B cell (primary cell): ENCODE data around the gene FITM1. TPM values are rescaled to one million over a fixed set of nuclear protein-coding genes. Genes with fewer than 3 reads are reported as not detected.

Source experiments
- ATAC-seq: fragments of 200-7000 bp; cut with Tn5 transposase; one replicate; pipeline ENCODE4 v1.10.0; 2021; ENCODE audit warnings: low read depth, mild to moderate bottlenecking, moderate number of reproducible peaks, moderate library complexity
- CTCF ChIA-PET: fragments of 350-600 bp; sonication (Branson Sonifier 250); formaldehyde crosslinking; loops from one replicate; lab custom pipeline; 2021; ENCODE audit warnings: antibody characterized with exemption, inconsistent platforms; lab: Charles Lee
- POLR2A ChIA-PET: fragments of 350-600 bp; sonication (Branson Sonifier 250); formaldehyde crosslinking; loops from one replicate; lab custom pipeline; 2021; ENCODE audit warnings: antibody characterized with exemption; lab: Charles Lee
- DNase-seq: peaks from one replicate; pipeline ENCODE4 v3.0.0; 2013
- H2AFZ ChIP-seq: 2 replicates; pipeline ENCODE4 v1.6.1; 2012; ENCODE audit warnings: mild to moderate bottlenecking, low read depth, low read length; ENCODE audit not compliant: insufficient read depth, poor library complexity, severe bottlenecking
- H3K27ac ChIP-seq, 2 donors: 1 replicate in 1 of 2; 2 replicates in 1 of 2; pipeline ENCODE4 v1.5.1; 2012 to 2013; ENCODE audit warnings: low read length in 2 of 2, mild to moderate bottlenecking in 2 of 2, moderate library complexity in 1 of 2
- H3K27me3 ChIP-seq, 4 experiments: fragments of 200-600 bp in 1 of 4; sonication (generic) in 1 of 4; replicated peaks in 1 of 4; 1 replicate in 2 of 4; 2 replicates in 2 of 4; pipeline versions ENCODE4 v1.6.1 to v1.7.0; 2013 to 2016; ENCODE audit warnings: low read length in 3 of 4, mild to moderate bottlenecking in 2 of 4, mixed read lengths in 1 of 4, moderate library complexity in 1 of 4; ENCODE audit not compliant: insufficient read depth in 4 of 4, control insufficient read depth in 3 of 4; ENCODE audit errors: control extremely low read depth in 1 of 4
- H3K36me3 ChIP-seq, 2 experiments: replicated peaks in 1 of 2; 1 replicate in 1 of 2; 2 replicates in 1 of 2; pipeline versions ENCODE4 v1.6.1 to v1.7.1; 2013; ENCODE audit warnings: low read length in 1 of 2; ENCODE audit not compliant: insufficient read depth in 2 of 2, control insufficient read depth in 1 of 2; ENCODE audit errors: control extremely low read depth in 1 of 2, extremely low read depth in 1 of 2
- H3K4me1 ChIP-seq, 2 donors: fragments of 200-600 bp in 1 of 2; sonication (generic) in 1 of 2; 1 replicate in 1 of 2; 2 replicates in 1 of 2; pipeline versions ENCODE4 v1.5.1 to v1.6.1; 2013 to 2017; ENCODE audit warnings: low read length in 2 of 2; ENCODE audit not compliant: control insufficient read depth in 2 of 2, insufficient read depth in 2 of 2
- H3K4me2 ChIP-seq: replicated peaks from 2 replicates; pipeline ENCODE3; 2012; ENCODE audit warnings: mild to moderate bottlenecking, low read depth, low read length; ENCODE audit not compliant: poor library complexity, severe bottlenecking
- H3K4me3 ChIP-seq, 5 experiments: fragments of 200-600 bp in 1 of 5; sonication (generic) in 1 of 5; 1 replicate in 3 of 5; 2 replicates in 2 of 5; pipeline versions ENCODE4 v1.5.1 to v1.7.0; 2011 to 2016; ENCODE audit warnings: low read length in 4 of 5, mild to moderate bottlenecking in 4 of 5, low read depth in 2 of 5, control low read depth in 1 of 5, moderate library complexity in 1 of 5; ENCODE audit not compliant: insufficient read depth in 1 of 5; ENCODE audit errors: control extremely low read depth in 1 of 5, extremely low read depth in 1 of 5
- H3K79me2 ChIP-seq: fragments of 200-600 bp; sonication (generic); one replicate; pipeline ENCODE4 v1.6.0; 2016; ENCODE audit warnings: low read length; ENCODE audit not compliant: control insufficient read depth, insufficient read depth
- H3K9ac ChIP-seq: fragments of 200-600 bp; sonication (generic); 2 replicates; pipeline ENCODE4 v1.6.1; 2017; ENCODE audit warnings: mild to moderate bottlenecking, low read length, moderate library complexity
- H3K9me3 ChIP-seq, 3 donors: one replicate each; pipeline versions ENCODE4 v1.6.1 to v1.7.1; 2013; ENCODE audit warnings: low read length in 2 of 3; ENCODE audit not compliant: control insufficient read depth in 2 of 3, insufficient read depth in 1 of 3; ENCODE audit errors: control extremely low read depth in 1 of 3
- H4K20me1 ChIP-seq: 2 replicates; pipeline ENCODE4 v1.6.0; 2012; ENCODE audit warnings: mild to moderate bottlenecking, low read length; ENCODE audit not compliant: insufficient read depth, control insufficient read depth, poor library complexity, severe bottlenecking
- H3K27ac Mint-ChIP-seq: one replicate; pipeline ENCODE4 v1.8.0; 2021; ENCODE audit warnings: mixed read lengths
- H3K27me3 Mint-ChIP-seq: one replicate; pipeline ENCODE4 v1.8.0; 2021; ENCODE audit warnings: mixed read lengths
- H3K4me1 Mint-ChIP-seq: one replicate; pipeline ENCODE4 v1.8.0; 2021; ENCODE audit warnings: mixed read lengths
- H3K4me3 Mint-ChIP-seq: one replicate; pipeline ENCODE4 v1.8.0; 2021; ENCODE audit warnings: mixed read lengths
- H3K9me3 Mint-ChIP-seq: one replicate; pipeline ENCODE4 v1.8.0; 2022; ENCODE audit warnings: mixed read lengths; ENCODE audit not compliant: insufficient read depth
- EZH2 ChIP-seq: IDR thresholded peaks from 2 replicates; pipeline ENCODE4 v1.6.1; 2012; ENCODE audit warnings: borderline replicate concordance, low read depth, mild to moderate bottlenecking, moderate library complexity, low read length; ENCODE audit not compliant: insufficient read depth, poor library complexity, severe bottlenecking
- WGBS: methylation state at CpG from one replicate; pipeline ENCODE4 v1.1.5; 2013; ENCODE audit warnings: missing lambda C conversion rate; ENCODE audit not compliant: insufficient coverage; 5-methylcytosine and 5-hydroxymethylcytosine counted together
- intact Hi-C: fragments of 100-400 bp; cut with micrococcal nuclease; formaldehyde crosslinking; loops from one replicate; pipeline ENCODE4 v1.10.0; 2022
- polyA plus RNA-seq: library from polyadenylated mRNA; depleted of rRNA; stranded (reverse); fragments of >200 nt; gene quantifications from 2 replicates; pipeline ENCODE4 v1.2.3, GENCODE V29; 2012
- total RNA-seq, 2 donors: library from RNA; stranded (reverse); fragments of 120-200 nt in 1 of 2; gene quantifications; 1 replicate in 1 of 2; 2 replicates in 1 of 2; pipeline versions ENCODE4 v1.2.3 to v1.2.4, GENCODE V29; 2013 to 2022
- TF ChIP-seq, protein P1 (sequence below): fragments of 200-600 bp; IDR thresholded peaks from one replicate; pipeline ENCODE4 v1.8.0; 2022; ENCODE audit warnings: antibody characterized with exemption, mild to moderate bottlenecking

The FITM1 gene
- total and polyA plus RNA-seq, 2 donors (not counting 1 experiment from before 2014, with no cell fraction given), result 2.6 to 3.3 TPM

DNA sequence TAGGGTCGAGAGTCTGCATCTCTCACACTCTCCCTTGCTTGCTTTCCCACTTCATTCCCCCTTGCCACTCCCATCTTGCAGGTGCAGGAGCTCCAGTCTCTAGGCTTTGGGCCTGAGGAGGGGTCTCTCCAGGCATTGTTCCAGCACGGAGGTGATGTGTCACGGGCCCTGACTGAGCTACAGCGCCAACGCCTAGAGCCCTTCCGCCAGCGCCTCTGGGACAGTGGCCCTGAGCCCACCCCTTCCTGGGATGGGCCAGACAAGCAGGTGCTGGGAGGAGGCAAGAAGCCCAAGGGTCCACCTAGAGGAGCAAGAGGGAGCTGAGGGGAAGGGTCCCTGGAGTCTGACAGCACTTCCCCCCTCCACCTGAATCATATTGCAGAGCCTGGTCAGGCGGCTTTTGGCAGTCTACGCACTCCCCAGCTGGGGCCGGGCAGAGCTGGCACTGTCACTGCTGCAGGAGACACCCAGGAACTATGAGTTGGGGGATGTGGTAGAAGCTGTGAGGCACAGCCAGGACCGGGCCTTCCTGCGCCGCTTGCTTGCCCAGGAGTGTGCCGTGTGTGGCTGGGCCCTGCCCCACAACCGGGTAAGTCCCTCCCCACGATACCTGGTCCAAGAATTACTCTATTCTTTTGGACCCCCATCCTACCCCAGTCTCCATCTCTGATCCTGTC lies 21.1 kb downstream of the FITM1 start:
- POLR2A ChIA-PET, result no interaction called here
- Histone ChIP-seq H3K4me2 (no peak overlapping the region), H3K4me1 (peaks cover 9 to 18% of the 10 kb centered on the region in 2 donors), H3K27me3 (no peaks in the 10 kb centered on the region), H2AFZ (no peak overlapping the region), H3K4me3 (no peak overlapping the region), H3K9ac (no peak overlapping the region), H4K20me1 (peaks cover 37% of the 10 kb centered on the region), H3K36me3 (peaks cover 5 to 60% of the 10 kb centered on the region in 2 experiments), H3K27ac (no peak overlapping the region), H3K79me2 (peaks cover 63% of the 10 kb centered on the region), H3K9me3 (no peaks in the 10 kb centered on the region)
- H3K27me3 Mint-ChIP-seq, result no peaks in the 10 kb centered on the region
- TF ChIP-seq, protein P1, sequence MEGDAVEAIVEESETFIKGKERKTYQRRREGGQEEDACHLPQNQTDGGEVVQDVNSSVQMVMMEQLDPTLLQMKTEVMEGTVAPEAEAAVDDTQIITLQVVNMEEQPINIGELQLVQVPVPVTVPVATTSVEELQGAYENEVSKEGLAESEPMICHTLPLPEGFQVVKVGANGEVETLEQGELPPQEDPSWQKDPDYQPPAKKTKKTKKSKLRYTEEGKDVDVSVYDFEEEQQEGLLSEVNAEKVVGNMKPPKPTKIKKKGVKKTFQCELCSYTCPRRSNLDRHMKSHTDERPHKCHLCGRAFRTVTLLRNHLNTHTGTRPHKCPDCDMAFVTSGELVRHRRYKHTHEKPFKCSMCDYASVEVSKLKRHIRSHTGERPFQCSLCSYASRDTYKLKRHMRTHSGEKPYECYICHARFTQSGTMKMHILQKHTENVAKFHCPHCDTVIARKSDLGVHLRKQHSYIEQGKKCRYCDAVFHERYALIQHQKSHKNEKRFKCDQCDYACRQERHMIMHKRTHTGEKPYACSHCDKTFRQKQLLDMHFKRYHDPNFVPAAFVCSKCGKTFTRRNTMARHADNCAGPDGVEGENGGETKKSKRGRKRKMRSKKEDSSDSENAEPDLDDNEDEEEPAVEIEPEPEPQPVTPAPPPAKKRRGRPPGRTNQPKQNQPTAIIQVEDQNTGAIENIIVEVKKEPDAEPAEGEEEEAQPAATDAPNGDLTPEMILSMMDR, result no peak
- intact Hi-C loops, result no loop called here
- CTCF ChIA-PET, result interaction anchor here (1.0 to 2.3 kb wide), 3 partner anchors 9 to 41 kb away, joined by 5 to 11 read pairs (median 6); partner anchors contain the start of genes EMC9 and IRF9
- 96% methylated on average over 14 of the region's 16 CpGs for WGBS
- peaks cover 29% of the 10 kb centered on the region for H3K4me1 Mint-ChIP-seq
- no peak for DNase-seq
- no peaks in the 10 kb centered on the region for H3K9me3 Mint-ChIP-seq
- no peak overlapping the region for H3K4me3 Mint-ChIP-seq
- no peak overlapping the region for H3K27ac Mint-ChIP-seq
- no peak for ATAC-seq

DNA sequence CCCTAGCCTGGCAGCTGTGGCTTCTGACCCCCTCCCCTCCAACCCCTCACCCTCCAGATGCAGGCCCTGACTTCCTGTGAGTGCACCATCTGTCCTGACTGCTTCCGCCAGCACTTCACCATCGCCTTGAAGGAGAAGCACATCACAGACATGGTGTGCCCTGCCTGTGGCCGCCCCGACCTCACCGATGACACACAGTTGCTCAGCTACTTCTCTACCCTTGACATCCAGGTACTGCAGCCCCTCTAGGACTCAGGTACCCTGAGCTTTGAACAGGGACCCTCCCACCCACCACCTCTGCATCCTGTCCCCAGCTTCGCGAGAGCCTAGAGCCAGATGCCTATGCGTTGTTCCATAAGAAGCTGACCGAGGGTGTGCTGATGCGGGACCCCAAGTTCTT lies 24.6 kb downstream of the FITM1 start:
- no peak for DNase-seq

More for the DNA sequence above, 24.6 kb downstream of the FITM1 start:
- no peak overlapping the region for H3K27ac ChIP-seq
- no peak for ATAC-seq
- no peak for TF ChIP-seq EZH2
- TF ChIP-seq, protein P1, result no peak
- H3K36me3 ChIP-seq, result peaks cover 6 to 68% of the 10 kb centered on the region in 2 experiments
- H3K4me1 Mint-ChIP-seq, result peaks cover 4% of the 10 kb centered on the region
- peaks cover 38% of the 10 kb centered on the region for H3K79me2 ChIP-seq
- peaks cover 17% of the 10 kb centered on the region for H4K20me1 ChIP-seq
- no peaks in the 10 kb centered on the region for H3K27me3 Mint-ChIP-seq
- no peak overlapping the region for H3K27ac Mint-ChIP-seq
- no peaks in the 10 kb centered on the region for H3K9me3 ChIP-seq
- peaks cover 0 to 3% of the 10 kb centered on the region in 2 donors for H3K4me1 ChIP-seq
- H3K4me3 ChIP-seq, result no peak overlapping the region
- H2AFZ ChIP-seq, result no peak overlapping the region
- POLR2A ChIA-PET, result interaction anchor here (0.5 kb wide), 1 partner anchor 60 kb away, joined by 3 read pairs; no protein-coding TSS in a partner anchor
- intact Hi-C loops, result no loop called here
- CTCF ChIA-PET, result interaction anchor here (0.6 to 2.1 kb wide), 4 partner anchors 9 to 152 kb away, joined by 3 to 6 read pairs (median 4); partner anchors contain the start of gene CIDEB
- no peak overlapping the region for H3K9ac ChIP-seq
- H3K4me3 Mint-ChIP-seq, result no peak overlapping the region
- 97% methylated on average over 9 of the region's 10 CpGs for WGBS
- H3K4me2 ChIP-seq, result no peak overlapping the region
- no peaks in the 10 kb centered on the region for H3K27me3 ChIP-seq
- H3K9me3 Mint-ChIP-seq, result no peaks in the 10 kb centered on the region
